ENCODE data around the gene FHIT.

DNA sequence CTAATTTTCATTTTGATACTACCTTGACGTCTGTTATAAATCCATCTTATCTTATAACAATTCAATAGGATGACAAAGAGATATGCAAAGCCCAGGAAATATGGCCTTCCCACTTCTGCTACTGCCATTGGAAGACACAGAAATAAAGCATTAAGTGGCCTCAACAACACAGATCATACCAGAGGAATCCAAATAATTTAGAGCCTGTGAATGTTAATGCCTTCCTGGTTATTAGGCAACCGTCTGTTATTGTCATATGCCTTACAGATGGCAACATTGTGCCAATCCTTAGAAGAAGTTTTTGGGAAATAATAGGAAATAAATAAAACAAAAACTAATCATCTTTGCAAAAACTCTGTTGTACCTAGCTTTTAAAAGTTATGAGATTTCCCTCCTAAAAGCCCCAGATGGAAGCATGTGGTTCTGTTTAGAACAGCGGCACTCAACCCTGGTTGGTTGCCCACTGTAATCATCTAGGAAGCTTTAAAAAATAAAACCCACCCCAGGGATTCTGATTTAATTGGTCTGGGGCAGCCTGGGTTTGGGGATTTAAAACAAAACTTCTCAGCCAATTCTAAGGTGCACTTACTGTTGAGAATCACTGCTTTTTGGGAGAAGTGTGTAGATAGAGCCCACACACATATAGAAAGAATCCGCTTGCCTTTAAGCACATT, 1496.7 kb downstream of the FHIT start:
- TF ChIP-seq, protein P1, sequence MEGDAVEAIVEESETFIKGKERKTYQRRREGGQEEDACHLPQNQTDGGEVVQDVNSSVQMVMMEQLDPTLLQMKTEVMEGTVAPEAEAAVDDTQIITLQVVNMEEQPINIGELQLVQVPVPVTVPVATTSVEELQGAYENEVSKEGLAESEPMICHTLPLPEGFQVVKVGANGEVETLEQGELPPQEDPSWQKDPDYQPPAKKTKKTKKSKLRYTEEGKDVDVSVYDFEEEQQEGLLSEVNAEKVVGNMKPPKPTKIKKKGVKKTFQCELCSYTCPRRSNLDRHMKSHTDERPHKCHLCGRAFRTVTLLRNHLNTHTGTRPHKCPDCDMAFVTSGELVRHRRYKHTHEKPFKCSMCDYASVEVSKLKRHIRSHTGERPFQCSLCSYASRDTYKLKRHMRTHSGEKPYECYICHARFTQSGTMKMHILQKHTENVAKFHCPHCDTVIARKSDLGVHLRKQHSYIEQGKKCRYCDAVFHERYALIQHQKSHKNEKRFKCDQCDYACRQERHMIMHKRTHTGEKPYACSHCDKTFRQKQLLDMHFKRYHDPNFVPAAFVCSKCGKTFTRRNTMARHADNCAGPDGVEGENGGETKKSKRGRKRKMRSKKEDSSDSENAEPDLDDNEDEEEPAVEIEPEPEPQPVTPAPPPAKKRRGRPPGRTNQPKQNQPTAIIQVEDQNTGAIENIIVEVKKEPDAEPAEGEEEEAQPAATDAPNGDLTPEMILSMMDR (IDR thresholded peaks at IDR 0.05), result no peak
- TF ChIP-seq POLR2A (IDR thresholded peaks at IDR 0.05), result no peak
